H9 (cell line): Measurements from ENCODE around the gene CD300C. TPM values are rescaled to one million over a fixed set of nuclear protein-coding genes. Genes with fewer than 3 reads are reported as not detected.

Experiments used
- DNase-seq: peaks from one replicate; pipeline ENCODE4 v3.0.0-alpha.2; 2017
- H2AFZ ChIP-seq: one replicate; pipeline ENCODE4 v1.6.1; 2013; ENCODE audit warnings: mild to moderate bottlenecking, low read length, control low read depth, moderate library complexity
- H2AK5ac ChIP-seq: 2 replicates; pipeline ENCODE4 v1.6.1; 2013; ENCODE audit warnings: low read length, control low read depth, mixed read lengths; ENCODE audit not compliant: insufficient read length
- H2BK120ac ChIP-seq: one replicate; pipeline ENCODE4 v1.6.1; 2013; ENCODE audit warnings: low read depth, mild to moderate bottlenecking, low read length, control low read depth, inconsistent platforms; ENCODE audit not compliant: poor library complexity, severe bottlenecking
- H2BK12ac ChIP-seq: 2 replicates; pipeline ENCODE4 v1.6.1; 2013; ENCODE audit warnings: low read length, control low read depth, mixed read lengths, low read depth; ENCODE audit not compliant: insufficient read length
- H2BK15ac ChIP-seq: 2 replicates; pipeline ENCODE4 v1.6.1; 2013; ENCODE audit warnings: low read depth, low read length, control low read depth
- H2BK20ac ChIP-seq: one replicate; pipeline ENCODE4 v1.6.1; 2013; ENCODE audit warnings: low read depth, mild to moderate bottlenecking, low read length, control low read depth, inconsistent platforms; ENCODE audit not compliant: poor library complexity, severe bottlenecking
- H2BK5ac ChIP-seq: 2 replicates; pipeline ENCODE4 v1.6.1; 2013; ENCODE audit warnings: low read length, control low read depth, mixed read lengths; ENCODE audit not compliant: insufficient read length
- H3K14ac ChIP-seq: 2 replicates; pipeline ENCODE4 v1.6.1; 2013; ENCODE audit warnings: low read length, control low read depth; ENCODE audit not compliant: insufficient read depth
- H3K18ac ChIP-seq: 2 replicates; pipeline ENCODE4 v1.6.1; 2013; ENCODE audit warnings: low read depth, mild to moderate bottlenecking, mixed read lengths, low read length, control low read depth; ENCODE audit not compliant: insufficient read length
- H3K23ac ChIP-seq: 2 replicates; pipeline ENCODE4 v1.6.1; 2013; ENCODE audit warnings: low read length, control low read depth, mixed read lengths, low read depth; ENCODE audit not compliant: insufficient read length
- H3K23me2 ChIP-seq: 2 replicates; pipeline ENCODE4 v1.6.1; 2013; ENCODE audit warnings: low read depth, mild to moderate bottlenecking, mixed read lengths, low read length, control low read depth; ENCODE audit not compliant: insufficient read length, poor library complexity, severe bottlenecking
- H3K27ac ChIP-seq: 2 replicates; pipeline ENCODE4 v1.5.1; 2013; ENCODE audit warnings: low read length, control low read depth, mixed read lengths, low read depth; ENCODE audit not compliant: insufficient read length
- H3K27me3 ChIP-seq: 2 replicates; pipeline ENCODE4 v1.6.1; 2013; ENCODE audit warnings: low read length, control low read depth, inconsistent platforms; ENCODE audit not compliant: insufficient read depth
- H3K4ac ChIP-seq: 2 replicates; pipeline ENCODE4 v1.6.1; 2013; ENCODE audit warnings: low read depth, mild to moderate bottlenecking, control low read depth, inconsistent platforms, low read length, moderate library complexity
- H3K4me1 ChIP-seq: 2 replicates; pipeline ENCODE4 v1.6.1; 2013; ENCODE audit warnings: low read length, control low read depth, inconsistent platforms; ENCODE audit not compliant: insufficient read depth
- H3K4me2 ChIP-seq: 2 replicates; pipeline ENCODE4 v1.6.1; 2013; ENCODE audit warnings: low read length, control low read depth, mixed read lengths; ENCODE audit not compliant: insufficient read length, insufficient read depth
- H3K56ac ChIP-seq: 2 replicates; pipeline ENCODE4 v1.6.1; 2013; ENCODE audit warnings: low read depth, mild to moderate bottlenecking, mixed read lengths, low read length, control low read depth; ENCODE audit not compliant: insufficient read length
- H3K79me1 ChIP-seq: 2 replicates; pipeline ENCODE4 v1.6.1; 2013; ENCODE audit warnings: low read depth, mild to moderate bottlenecking, moderate library complexity, low read length, control low read depth, inconsistent platforms; ENCODE audit not compliant: insufficient read depth, poor library complexity, severe bottlenecking
- H3K79me2 ChIP-seq: 2 replicates; pipeline ENCODE4 v1.6.1; 2013; ENCODE audit warnings: low read length, control low read depth, inconsistent platforms; ENCODE audit not compliant: insufficient read depth
- H3K9ac ChIP-seq: 2 replicates; pipeline ENCODE4 v1.6.1; 2013; ENCODE audit warnings: low read length, control low read depth, mixed read lengths; ENCODE audit not compliant: insufficient read length; ENCODE audit errors: extremely low read depth
- H3K9me3 ChIP-seq: one replicate; pipeline ENCODE4 v1.6.1; 2013; ENCODE audit warnings: low read depth, low read length, inconsistent platforms; ENCODE audit not compliant: control insufficient read depth
- H3T11ph ChIP-seq: one replicate; pipeline ENCODE4 v1.6.1; 2013; ENCODE audit warnings: mild to moderate bottlenecking, low read length, control low read depth, inconsistent platforms
- H4K20me1 ChIP-seq: one replicate; pipeline ENCODE4 v1.6.1; 2013; ENCODE audit not compliant: control insufficient read depth, insufficient read length, insufficient read depth
- H4K5ac ChIP-seq: 2 replicates; pipeline ENCODE4 v1.6.1; 2013; ENCODE audit warnings: low read depth, mild to moderate bottlenecking, mixed read lengths, low read length, control low read depth; ENCODE audit not compliant: insufficient read length
- H4K8ac ChIP-seq: replicated peaks from 2 replicates; pipeline ENCODE4 v1.6.1; 2013; ENCODE audit warnings: low read length, control low read depth, mixed read lengths, low read depth; ENCODE audit not compliant: insufficient read length
- H4K91ac ChIP-seq: 2 replicates; pipeline ENCODE4 v1.6.1; 2013; ENCODE audit warnings: low read depth, mild to moderate bottlenecking, moderate library complexity, mixed read lengths, low read length, control low read depth; ENCODE audit not compliant: insufficient read length
- H3K27ac Mint-ChIP-seq, 3 experiments: 2 replicates in 2 of 3; 3 replicates in 1 of 3; pipeline ENCODE4 v1.8.0; 2020 to 2021; ENCODE audit warnings: mixed read lengths in 3 of 3, mild to moderate bottlenecking in 1 of 3, moderate library complexity in 1 of 3
- H3K27me3 Mint-ChIP-seq: 2 replicates; pipeline ENCODE4 v1.8.0; 2021; ENCODE audit warnings: low read depth, mild to moderate bottlenecking, moderate library complexity, mixed read lengths
- H3K36me3 Mint-ChIP-seq, 3 experiments: 2 replicates in 2 of 3; 3 replicates in 1 of 3; pipeline ENCODE4 v1.8.0; 2020 to 2021; ENCODE audit warnings: low read depth in 3 of 3, mixed read lengths in 3 of 3; ENCODE audit not compliant: insufficient read depth in 1 of 3
- H3K4me1 Mint-ChIP-seq, 2 experiments: 2 replicates each; pipeline ENCODE4 v1.8.0; 2020; ENCODE audit warnings: mixed read lengths in 2 of 2
- H3K4me3 Mint-ChIP-seq, 2 experiments: 2 replicates in 1 of 2; 3 replicates in 1 of 2; pipeline ENCODE4 v1.8.0; 2020 to 2021; ENCODE audit warnings: mild to moderate bottlenecking in 2 of 2, mixed read lengths in 2 of 2, moderate library complexity in 1 of 2
- H3K9me3 Mint-ChIP-seq, 2 experiments: 2 replicates in 1 of 2; 3 replicates in 1 of 2; pipeline ENCODE4 v1.8.0; 2020; ENCODE audit warnings: mild to moderate bottlenecking in 2 of 2, mixed read lengths in 2 of 2, moderate library complexity in 1 of 2
- CTCF ChIP-seq: fragments of 200-600 bp; sonication (generic); conservative IDR thresholded peaks from 3 replicates; pipeline ENCODE4 v1.8.0; 2021; ENCODE audit warnings: antibody characterized with exemption, mild to moderate bottlenecking
- WGBS: extraction: QIAGEN DNeasy Blood & Tissue Kit; methylation state at CpG from one replicate; pipeline ENCODE4 v1.1.7; 2013; ENCODE audit warnings: missing lambda C conversion rate, low lambda C conversion rate, mixed read lengths; ENCODE audit not compliant: insufficient read length; ENCODE audit errors: extremely low coverage; 5-methylcytosine and 5-hydroxymethylcytosine counted together
- total RNA-seq: library from RNA; stranded (reverse); gene quantifications from 2 replicates; pipeline ENCODE4 v1.2.1, GENCODE V29; 2021

Gene CD300C
- total RNA-seq, 1 experiment from 2014 or later, result not detected

GRCh38 chr17:74591503-74591902 is 45.6 kb upstream of the CD300C start:
- no peak overlapping the region for H2BK12ac ChIP-seq
- no peak overlapping the region for H2AFZ ChIP-seq
- no peak overlapping the region for H3K4ac ChIP-seq
- H3K9me3 ChIP-seq, result no peaks in the 10 kb centered on the region
- H2BK20ac ChIP-seq, result no peak overlapping the region
- no peak overlapping the region for H2AK5ac ChIP-seq
- H3K27me3 ChIP-seq, result no peaks in the 10 kb centered on the region
- H3K9ac ChIP-seq, result no peak overlapping the region
- no peak overlapping the region for H3K23ac ChIP-seq
- Mint-ChIP-seq H3K4me1 (no peaks in the 10 kb centered on the region), H3K36me3 (no peaks in the 10 kb centered on the region), H3K27me3 (peaks cover 49% of the 10 kb centered on the region), H3K4me3 (no peak overlapping the region), H3K9me3 (no peaks in the 10 kb centered on the region; a peak in 2 of 5 replicates), H3K27ac (no peak overlapping the region)
- H3K23me2 ChIP-seq, result no peaks in the 10 kb centered on the region
- H3K79me2 ChIP-seq, result no peaks in the 10 kb centered on the region
- H4K5ac ChIP-seq, result no peak overlapping the region
- no peak overlapping the region for H3K18ac ChIP-seq
- H2BK15ac ChIP-seq, result no peak overlapping the region
- DNase-seq, result no peak
- H3K79me1 ChIP-seq, result no peaks in the 10 kb centered on the region
- no peaks in the 10 kb centered on the region for H4K20me1 ChIP-seq
- no peak overlapping the region for H2BK120ac ChIP-seq
- H3K27ac ChIP-seq, result no peak overlapping the region
- H3K4me2 ChIP-seq, result no peak overlapping the region
- H2BK5ac ChIP-seq, result no peak overlapping the region
- no peak for TF ChIP-seq CTCF
- H3K4me1 ChIP-seq, result no peaks in the 10 kb centered on the region
- H3T11ph ChIP-seq, result no peak overlapping the region
- no peak overlapping the region for H4K8ac ChIP-seq
- H3K56ac ChIP-seq, result no peak overlapping the region
- no CpG with 5 or more reads among the region's 1 CpG for WGBS
- H3K14ac ChIP-seq, result no peak overlapping the region
- no peak overlapping the region for H4K91ac ChIP-seq
